PFSK-1 (cell line): ENCODE measurements around the gene XKRX.

Experiments used
- FOXP2 ChIP-seq: optimal IDR thresholded peaks from 2 replicates; pipeline ENCODE3; 2011; ENCODE audit warnings: borderline replicate concordance, control low read depth, inconsistent platforms; ENCODE audit not compliant: insufficient read depth; ENCODE audit errors: extremely low read length, extremely low read depth
- POLR2AphosphoS5 ChIP-seq: IDR thresholded peaks from 2 replicates; pipeline ENCODE4 v1.6.1; 2012; ENCODE audit warnings: low read depth, mild to moderate bottlenecking, control low read depth, low read length, moderate library complexity
- REST ChIP-seq, 2 experiments: IDR thresholded peaks; 2 replicates each; pipeline versions ENCODE4 v1.6.1 to v1.8.0; 2011 to 2012; ENCODE audit warnings: low read depth in 2 of 2, low read length in 2 of 2, control low read depth in 1 of 2, inconsistent platforms in 1 of 2, mild to moderate bottlenecking in 1 of 2, moderate library complexity in 1 of 2; ENCODE audit not compliant: insufficient read depth in 1 of 2
- SIN3A ChIP-seq: IDR thresholded peaks from 2 replicates; pipeline ENCODE4 v1.6.1; 2012; ENCODE audit warnings: mild to moderate bottlenecking, low read length, moderate library complexity, borderline replicate concordance; ENCODE audit not compliant: insufficient read depth
- TAF1 ChIP-seq: IDR thresholded peaks from 2 replicates; pipeline ENCODE4 v1.6.1; 2012; ENCODE audit warnings: low read length, control low read depth, borderline replicate concordance; ENCODE audit not compliant: insufficient read depth

XKRX gene

GRCh38 chrX:100864657-100865391 lies 63.9 kb downstream of the XKRX start:
- TF ChIP-seq POLR2AphosphoS5 (no peak), SIN3A (no peak), REST (IDR thresholded peaks at IDR 0.05; ENCODE audit: insufficient read depth in 1 of 2, low read depth in 2 of 2, low read length in 2 of 2) (no peak), FOXP2 (no peak), TAF1 (no peak)
